GM12801 (cell line): ENCODE measurements around the gene TMEM245.

Source experiments
- TF ChIP-seq, protein P1 (sequence below): IDR thresholded peaks from one replicate; pipeline ENCODE4 v1.5.1; 2011; ENCODE audit warnings: control low read depth; ENCODE audit not compliant: insufficient read length; ENCODE audit errors: extremely low read depth

Gene TMEM245

GRCh38 chr9:109149089-109149488, 29.3 kb upstream of the TMEM245 start:
- TF ChIP-seq, protein P1, sequence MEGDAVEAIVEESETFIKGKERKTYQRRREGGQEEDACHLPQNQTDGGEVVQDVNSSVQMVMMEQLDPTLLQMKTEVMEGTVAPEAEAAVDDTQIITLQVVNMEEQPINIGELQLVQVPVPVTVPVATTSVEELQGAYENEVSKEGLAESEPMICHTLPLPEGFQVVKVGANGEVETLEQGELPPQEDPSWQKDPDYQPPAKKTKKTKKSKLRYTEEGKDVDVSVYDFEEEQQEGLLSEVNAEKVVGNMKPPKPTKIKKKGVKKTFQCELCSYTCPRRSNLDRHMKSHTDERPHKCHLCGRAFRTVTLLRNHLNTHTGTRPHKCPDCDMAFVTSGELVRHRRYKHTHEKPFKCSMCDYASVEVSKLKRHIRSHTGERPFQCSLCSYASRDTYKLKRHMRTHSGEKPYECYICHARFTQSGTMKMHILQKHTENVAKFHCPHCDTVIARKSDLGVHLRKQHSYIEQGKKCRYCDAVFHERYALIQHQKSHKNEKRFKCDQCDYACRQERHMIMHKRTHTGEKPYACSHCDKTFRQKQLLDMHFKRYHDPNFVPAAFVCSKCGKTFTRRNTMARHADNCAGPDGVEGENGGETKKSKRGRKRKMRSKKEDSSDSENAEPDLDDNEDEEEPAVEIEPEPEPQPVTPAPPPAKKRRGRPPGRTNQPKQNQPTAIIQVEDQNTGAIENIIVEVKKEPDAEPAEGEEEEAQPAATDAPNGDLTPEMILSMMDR = no peak

DNA sequence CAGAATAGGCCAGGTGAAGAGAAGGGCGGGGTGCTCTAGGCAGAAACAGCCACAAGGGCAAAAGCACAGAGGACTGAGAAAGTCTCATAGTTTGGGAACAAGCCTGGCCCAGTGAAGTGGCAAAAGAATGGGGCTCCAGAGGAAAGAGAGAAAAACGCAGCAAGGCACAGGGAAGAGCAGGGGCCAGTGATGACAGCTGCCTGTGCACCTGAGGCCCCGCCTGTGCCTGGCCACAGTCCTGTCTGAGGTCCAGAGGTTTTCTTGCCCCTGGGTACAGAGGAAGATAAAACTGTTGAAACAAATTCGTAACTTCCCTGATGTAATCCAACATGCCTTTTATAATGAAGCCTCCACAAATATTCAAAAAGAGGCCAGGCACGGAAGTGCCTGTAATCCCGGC, 25.3 kb upstream of the TMEM245 start:
- TF ChIP-seq, protein P1 = no peak

GRCh38 chr9:109143881-109144562, 24.3 kb upstream of the TMEM245 start:
- TF ChIP-seq, protein P1 = no peak

- TF ChIP-seq, protein P1 = no peak
Measured at GRCh38 chr9:109141375-109141774, 21.6 kb upstream of the TMEM245 start.

GRCh38 chr9:109139851-109140250, 20.1 kb upstream of the TMEM245 start:
- TF ChIP-seq, protein P1 = no peak

GRCh38 chr9:109138421-109138820, 18.7 kb upstream of the TMEM245 start:
- TF ChIP-seq, protein P1 = no peak

- TF ChIP-seq, protein P1 = no peak
Measured at GRCh38 chr9:109134167-109134578, 14.4 kb upstream of the TMEM245 start.

GRCh38 chr9:109133533-109133932, 13.8 kb upstream of the TMEM245 start:
- TF ChIP-seq, protein P1 = no peak
